GM21717 (cell line): Measurements from ENCODE around the gene EID3.

ENCODE experiments used
- ATAC-seq: cut with Tn5 transposase; IDR thresholded peaks from one replicate; pipeline ENCODE4 v1.9.1; 2021; ENCODE audit warnings: mild to moderate bottlenecking, moderate library complexity; ENCODE audit not compliant: unreplicated experiment

EID3 gene

DNA sequence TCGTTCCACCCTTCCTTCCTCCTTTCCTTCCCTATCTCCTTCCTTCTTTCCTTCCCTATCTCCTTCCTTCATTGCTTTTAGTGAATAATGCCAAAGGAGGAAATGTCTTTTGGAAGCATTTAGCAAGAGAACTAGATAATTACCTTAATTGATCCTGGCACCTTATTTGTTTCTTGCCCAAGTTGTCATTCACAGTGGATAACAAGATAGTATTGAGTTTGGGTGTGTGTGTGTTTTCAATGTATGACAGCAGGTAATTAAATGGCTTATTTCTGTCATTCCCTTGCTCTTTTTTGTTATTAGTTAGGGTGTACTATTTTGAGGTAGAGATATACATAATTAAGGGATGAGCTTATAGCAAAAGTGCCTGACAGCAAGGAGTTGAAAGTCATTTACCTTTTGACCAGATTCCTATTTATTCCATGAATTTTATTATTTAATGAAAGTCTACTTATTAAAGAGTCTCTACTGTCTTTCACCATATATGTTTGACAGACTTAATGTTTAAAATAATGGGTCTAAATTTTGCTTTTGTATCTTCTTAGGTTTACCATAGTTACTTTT is 30.2 kb downstream of the EID3 start:
- ATAC-seq = no peak

DNA sequence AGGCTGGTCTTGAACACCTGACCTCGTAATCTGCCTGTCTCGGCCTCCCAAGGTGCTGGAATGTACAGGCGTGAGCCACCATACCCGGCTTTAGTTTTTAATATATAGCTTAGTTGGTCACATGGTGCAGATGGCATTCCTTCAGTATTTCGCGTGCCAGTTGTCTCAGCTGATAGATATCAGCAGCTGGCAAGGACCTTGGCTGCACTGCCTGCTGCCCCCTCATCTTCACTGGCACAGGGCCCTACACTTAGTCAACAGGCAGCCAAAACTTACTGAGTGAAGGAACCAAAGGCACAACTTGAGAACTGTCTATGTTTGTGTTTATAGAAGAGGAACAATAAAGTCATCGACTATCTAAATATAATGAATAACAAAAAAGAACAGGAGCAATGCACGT is 31.0 kb downstream of the EID3 start:
- ATAC-seq = no peak

DNA sequence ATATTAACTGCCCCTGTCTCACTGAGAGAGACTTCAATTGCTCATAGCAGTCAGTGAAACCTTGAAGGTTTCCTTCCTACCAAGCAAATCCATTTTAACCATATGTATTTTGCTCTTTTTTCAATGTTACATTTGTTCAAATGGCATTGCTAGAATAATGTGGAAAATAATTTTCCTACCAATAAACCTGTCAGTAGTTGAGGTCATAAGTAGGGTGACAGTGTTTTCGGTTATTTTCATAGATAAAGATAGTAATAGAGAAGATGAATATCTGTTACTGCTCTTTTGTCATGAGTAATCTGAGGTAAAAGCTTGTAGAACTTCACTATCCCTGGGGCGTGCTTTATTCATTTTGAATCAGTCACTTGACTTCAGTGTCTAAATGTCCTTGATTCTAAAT is 32.6 kb downstream of the EID3 start:
- ATAC-seq = no peak

DNA sequence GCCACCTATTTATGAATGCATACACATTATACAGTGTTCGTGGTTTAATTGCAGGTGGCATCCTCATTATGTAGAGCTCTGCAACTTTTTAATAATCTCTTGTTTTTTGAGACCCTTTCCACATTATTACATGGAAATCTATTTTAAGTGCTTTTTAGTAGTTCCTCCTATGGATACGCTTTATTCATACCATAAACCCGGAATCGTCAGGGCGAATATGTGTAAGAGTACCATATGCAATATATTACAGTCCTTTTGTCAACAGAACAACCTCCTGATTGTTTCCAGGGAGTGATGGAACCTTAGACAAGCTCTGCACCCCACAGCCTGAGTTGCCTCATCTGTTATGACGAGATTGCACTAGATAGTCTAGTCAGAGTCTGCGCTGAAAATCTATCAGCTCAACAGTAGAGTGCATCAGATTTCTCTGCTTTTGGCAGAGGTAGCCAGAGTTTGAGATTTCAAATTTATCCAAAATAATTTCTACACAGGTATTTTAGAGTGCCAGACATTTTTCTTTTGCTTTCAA is 33.6 kb downstream of the EID3 start:
- ATAC-seq = no peak

DNA sequence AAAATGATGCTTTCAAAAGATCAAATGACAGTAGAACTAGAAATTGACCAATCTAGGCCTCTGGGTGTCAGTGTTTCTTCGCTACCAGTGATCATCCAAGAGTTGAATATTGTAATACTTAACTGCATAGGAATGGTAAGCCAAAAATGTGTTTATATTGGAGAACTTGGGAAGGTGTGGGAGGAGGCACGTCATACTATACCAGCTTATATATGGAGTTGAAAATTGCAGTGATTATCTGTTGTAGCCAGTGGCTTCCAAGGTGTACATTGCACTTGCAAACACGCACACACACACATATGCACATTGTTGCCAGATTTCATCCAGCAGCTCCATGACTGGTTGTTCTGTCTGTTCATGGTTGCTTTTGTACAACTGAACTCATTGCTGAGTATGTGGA is 36.1 kb downstream of the EID3 start:
- ATAC-seq = no peak

DNA sequence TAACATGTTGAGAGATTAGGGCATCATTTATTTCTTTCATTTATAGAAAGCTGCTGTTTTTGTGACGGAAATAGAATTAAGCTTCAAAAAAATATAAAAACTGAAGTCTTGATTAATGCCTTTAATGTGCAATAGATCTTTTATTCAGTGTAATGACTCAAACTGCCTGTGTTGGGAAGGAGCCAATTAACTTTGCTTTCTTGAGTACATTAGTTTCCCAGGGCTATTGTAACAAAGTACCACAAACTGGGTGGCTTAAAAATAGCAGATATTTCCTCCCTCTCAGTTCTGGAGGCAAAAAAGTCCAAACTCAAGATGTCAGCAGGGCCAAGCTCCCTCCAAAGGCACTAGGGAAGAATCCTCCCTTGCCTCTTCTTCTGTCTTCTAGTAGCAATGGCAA is 36.6 kb downstream of the EID3 start:
- no peak for ATAC-seq

DNA sequence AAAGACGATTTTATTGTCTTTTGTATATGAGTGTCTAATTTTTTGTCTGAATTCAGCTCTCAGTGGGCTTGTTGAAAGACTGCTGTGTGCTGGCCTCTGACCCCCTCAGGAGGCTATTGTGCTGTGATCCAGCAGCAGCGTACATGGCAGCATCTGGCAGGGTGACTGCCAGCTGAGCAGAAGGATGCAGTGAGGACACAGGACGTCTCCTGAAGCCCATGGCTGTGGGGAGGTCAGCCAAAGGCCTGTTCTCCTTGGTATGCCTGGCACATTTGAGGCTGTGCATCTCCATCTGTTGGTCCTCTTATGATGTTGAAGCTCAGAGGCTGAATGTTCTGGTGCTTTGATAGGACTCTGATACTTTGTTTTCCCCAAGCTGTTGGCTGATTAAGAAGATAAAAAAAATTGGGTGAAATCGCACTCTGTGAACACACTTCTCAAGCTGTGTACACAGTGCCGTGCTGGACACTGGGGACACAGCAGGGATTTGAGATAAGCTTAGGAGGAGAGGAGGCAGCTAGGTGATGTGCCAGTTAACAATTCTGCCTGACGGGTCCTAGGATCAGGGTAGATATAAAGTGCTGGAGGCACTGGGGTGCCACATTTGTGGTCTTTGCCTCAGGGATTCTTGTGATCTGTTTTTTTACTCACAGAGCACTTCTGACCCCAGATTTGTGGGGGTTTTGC is 37.5 kb downstream of the EID3 start:
- ATAC-seq = no peak

DNA sequence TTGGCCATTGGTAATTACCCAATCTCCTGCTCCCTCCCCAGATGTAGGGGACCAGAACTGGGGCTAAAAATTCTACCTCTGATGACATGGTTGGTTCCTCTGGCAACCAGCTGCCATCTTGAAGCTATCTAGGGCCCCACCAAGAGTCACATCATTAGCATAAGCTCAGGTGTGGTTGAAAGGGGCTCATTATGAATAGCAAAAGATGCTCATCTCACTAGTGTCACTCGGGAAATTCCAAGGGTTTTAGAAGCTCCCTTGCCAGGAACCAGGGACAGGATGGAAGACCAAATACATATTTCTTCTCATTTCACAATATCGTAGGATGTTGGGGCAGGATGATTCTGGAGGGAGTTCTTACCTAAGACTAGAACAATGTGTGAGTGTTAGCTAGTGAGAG is 38.6 kb downstream of the EID3 start:
- no peak for ATAC-seq

DNA sequence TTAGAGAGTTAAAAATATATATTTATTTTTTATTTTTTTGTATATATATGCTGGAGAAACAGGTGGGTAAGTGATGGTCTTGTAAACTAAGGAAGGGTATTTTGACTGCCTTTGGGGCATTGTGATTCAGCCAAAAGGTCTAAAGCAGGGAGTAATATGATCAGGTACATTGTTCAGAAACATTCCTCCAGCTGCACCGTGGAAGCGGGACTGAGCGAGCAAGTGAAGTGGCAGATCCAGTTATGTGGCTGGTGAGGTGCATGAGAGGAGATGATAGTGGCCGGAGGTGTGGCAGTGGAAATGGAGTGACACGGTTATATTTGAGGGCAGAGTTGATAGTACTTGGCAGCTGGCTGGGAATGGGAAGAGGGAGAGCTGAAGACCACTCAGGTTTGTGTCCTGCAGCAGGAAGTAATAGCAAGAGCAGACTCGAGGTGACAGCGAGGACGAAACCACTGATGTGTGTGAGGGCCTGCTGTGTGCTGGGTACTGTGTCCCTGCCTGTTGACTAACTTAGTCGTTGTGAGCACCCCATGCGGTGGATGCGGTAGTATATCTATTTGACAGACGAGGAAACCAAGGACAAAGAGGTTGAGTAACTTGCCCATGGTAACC is 39.2 kb downstream of the EID3 start:
- ATAC-seq = no peak

DNA sequence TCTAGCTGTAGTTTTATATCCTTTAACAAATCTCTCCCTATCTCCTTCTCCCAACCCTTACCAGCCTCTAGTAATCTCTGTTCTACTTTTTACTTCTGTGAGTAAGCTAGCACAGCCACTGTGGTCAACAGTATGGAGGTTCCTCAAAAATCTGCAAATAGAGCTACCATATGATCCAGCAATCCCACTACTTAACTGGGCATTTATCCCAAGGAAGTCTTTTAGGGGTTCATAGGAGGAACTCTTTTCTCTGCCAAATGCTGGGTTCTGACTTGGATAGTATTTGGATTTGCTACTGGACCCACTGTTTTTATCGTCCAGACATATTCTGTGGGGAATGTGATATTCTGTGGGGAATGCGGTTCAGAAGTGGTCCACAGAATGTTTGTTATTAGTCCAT is 41.1 kb downstream of the EID3 start:
- no peak for ATAC-seq

DNA sequence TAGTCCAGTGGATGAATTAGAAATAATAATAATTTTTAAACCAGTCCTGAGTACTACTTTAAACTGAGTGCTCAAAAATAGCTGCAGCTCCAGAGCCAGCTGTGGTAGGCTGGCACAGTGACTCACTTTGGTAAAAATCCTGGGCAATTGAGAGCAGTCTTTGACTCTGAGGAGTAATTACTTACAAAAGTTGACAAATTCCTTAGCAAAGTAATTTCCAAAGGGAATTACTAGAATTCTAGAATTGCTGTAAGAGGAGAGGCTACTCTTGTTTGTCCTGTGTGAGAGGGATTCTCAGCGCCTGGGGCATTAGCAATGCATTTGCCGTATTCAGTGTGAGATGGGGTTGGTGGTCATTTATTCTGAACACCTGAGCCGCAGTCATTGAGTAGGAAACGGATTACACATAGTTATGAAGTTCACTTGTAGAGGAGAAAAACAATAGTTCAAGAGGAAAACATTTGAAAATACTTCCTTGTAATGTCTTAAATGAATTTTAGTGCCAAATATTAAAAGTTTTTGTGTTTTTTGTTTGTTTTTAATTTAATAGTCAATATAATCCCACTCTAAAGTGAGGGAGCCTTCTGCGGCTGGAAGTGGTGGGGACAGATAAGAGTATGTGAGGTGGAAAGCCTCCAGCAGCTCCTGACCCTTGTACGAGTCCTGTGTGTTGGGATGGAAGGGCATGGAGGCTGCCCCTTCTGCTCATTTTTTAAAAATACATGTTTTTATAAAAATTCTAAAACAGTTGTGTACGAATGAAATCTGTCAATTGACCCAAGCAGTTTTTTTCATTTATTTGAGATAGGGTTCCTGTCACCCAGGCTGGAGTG is 41.9 kb downstream of the EID3 start:
- no peak for ATAC-seq

DNA sequence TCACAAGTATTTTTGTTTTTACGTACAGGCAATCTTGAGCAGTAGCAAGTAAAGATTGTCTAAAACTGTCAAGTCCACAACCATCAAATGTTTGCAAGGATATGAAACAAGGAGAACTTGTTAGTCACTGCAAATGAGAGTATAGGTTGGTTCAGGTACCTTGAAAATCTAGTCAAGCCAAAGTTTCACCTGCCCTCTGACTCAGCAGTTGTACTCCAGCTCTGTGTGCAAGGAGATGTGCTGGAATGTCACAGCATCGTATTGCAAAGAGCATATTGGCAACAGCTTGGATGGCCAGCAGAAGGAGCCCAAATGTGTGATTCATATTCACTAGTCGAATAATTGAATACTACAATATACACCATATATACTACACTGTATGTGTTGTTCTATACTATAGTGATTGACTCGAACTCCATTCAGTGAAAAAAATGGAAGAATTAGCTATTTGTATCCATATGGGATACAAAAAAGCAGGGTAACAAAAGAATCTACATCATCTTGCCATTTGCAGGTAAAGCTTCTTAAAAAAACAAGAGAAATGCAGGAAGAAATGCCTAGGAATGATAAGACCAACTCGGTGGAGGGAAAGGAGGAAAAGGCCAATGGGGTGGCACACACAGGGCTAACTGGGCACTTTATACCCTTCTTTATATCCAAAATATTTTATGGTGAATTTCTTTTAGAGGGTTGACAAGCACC is 44.0 kb downstream of the EID3 start:
- ATAC-seq = no peak

DNA sequence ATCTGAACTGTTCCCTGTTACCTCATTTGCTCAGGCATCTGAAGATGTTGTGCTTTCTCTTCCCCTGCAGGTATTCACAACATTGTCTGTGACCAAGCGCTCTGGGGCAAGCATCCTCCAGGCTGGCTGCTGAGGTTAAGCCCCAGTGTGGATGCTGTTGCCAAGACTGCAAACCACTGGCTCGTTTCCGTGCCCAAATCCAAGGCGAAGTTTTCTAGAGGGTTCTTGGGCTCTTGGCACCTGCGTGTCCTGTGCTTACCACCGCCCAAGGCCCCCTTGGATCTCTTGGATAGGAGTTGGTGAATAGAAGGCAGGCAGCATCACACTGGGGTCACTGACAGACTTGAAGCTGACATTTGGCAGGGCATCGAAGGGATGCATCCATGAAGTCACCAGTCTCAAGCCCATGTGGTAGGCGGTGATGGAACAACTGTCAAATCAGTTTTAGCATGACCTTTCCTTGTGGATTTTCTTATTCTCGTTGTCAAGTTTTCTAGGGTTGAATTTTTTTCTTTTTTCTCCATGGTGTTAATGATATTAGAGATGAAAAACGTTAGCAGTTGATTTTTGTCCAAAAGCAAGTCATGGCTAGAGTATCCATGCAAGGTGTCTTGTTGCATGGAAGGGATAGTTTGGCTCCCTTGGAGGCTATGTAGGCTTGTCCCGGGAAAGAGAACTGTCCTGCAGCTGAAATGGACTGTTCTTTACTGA is 44.9 kb downstream of the EID3 start:
- ATAC-seq = no peak

DNA sequence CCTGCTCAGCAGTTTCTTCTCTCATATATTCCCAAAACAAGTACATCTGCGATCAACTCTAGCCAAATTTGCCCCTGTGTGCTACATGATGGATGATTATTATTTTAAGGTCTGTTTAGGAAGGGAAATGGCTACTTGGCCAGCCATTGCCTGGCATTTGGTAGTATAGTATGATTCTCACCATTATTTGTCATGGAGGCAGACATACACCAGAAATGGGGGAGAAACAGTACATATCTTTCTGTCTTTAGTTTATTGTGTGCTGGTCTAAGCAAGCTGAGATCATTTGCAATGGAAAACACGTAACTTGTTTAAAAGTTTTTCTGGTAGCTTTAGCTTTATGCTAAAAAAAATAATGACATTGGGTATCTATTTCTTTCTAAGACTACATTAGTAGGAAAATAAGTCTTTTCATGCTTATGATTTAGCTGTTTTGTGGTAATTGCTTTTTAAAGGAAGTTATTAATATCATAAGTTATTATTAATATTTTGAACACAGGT is 45.5 kb downstream of the EID3 start:
- no peak for ATAC-seq

DNA sequence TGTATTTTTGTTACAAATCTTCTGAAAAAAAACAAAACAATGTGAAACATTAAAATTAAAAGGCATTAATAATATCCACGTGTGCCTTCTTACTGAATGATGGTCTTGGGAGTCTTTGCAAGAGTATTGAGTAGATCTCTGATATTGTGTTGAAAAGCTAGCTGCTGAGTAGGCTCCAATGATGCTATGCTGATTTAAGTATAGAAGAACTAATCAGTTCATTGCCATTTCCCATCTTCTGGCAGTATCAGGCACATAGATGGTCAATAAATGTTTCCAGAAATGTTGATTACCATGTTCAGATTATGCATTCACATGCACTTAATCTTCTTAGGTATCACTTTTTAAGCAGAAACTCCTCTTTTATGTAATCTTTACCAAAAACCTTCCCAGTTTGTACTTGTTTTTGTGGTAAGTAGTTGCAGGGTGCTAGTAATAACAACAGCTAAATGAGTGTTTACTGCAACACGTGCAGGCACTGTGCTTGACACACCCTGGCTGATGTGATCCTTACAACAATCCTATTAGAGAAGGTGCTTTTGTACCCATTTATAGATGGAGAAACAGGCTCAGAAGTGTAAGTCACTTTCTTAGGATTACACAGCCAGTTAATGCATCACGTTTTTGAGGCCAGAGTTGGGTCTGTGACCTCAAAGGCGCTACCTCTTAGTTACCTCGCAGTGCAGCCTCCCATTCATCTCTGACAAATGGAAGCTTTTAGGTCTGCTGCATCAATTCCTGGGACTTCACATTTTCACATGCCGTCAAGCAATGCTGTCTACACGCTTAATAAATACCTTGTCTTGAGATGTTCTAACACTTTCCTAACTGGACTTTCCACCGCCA is 46.9 kb downstream of the EID3 start:
- no peak for ATAC-seq

DNA sequence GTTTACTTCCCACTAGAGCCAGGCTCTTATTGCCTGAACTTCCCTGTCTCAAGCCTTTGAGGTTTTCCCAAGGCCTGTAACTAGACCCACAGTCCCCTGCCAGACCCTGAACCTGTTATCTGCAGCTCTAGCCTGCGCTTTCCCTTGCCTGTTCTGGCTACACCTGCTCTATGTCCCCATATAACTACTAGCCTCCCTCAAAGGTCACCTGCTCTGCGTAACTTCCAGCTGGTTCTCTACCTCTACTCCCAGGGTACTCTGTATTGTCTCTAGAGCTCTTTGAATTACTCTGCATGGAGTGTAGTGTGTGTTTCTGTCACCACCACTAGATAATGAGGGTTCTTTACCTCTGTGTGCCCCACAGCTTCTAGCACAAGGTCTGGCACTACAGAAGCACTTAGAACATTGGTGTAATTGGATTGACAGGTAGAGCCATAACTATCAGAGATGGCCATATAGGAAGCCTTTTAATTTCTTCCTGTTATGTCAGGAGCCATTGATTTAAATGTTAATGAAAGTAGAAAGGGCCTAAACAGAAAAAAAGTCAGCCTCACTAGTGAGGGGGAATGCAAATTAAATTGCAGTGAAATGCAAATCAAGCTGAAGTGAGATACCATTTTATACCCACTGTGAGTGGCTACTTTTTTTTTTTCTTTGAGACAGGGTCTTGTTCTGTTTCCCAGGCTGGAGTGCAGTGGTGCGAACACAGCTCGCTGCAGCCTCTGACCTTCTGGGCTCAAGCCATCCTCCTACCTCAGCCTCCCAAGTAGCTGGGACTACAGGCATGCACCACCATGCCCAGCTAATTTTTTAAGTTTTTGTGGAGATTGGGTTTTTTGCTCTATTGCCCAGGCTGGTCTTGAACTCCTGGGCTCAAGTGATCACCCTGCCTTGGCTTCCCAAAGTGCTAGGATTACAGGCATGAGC is 47.8 kb downstream of the EID3 start:
- no peak for ATAC-seq

DNA sequence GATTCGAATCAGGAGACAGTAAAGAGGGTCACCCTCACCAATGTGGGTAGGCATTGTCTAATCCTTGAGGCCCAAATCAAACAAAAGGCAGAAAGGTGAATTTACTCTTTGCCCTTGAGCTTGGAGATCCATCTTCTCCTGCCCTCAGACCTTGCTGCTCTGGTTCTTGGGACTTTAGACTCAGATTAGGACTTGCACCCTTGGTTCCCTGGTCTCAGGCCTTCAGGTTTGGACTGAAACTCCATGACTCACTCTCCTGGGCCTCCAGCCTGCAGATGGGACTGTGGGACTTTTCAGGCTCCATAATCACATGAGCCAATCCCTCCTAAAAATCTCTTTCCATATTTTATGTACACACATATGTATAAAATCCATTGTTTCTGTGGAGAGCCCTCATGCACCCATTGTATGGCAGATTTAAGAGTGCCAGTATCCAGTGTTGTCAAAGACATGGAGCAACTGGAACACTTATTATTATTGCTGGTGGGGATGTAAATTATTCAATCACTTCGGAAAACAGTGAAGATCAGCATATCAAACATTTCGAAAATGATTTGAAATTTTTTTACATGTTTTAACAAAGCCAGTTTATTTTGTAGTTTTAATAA is 48.7 kb downstream of the EID3 start:
- ATAC-seq = no peak
